ENCODE measurements around the gene SPPL2A.
"Not testable (repeated sequence)": the region's sequence is repeated elsewhere in the genome, so short reads cannot be mapped to it uniquely, and the experiment has no call there.

Gene SPPL2A

GRCh38 chr15:50767332-50767861, 1.9 kb upstream of the SPPL2A start:
- no peak for DNase-seq

DNA sequence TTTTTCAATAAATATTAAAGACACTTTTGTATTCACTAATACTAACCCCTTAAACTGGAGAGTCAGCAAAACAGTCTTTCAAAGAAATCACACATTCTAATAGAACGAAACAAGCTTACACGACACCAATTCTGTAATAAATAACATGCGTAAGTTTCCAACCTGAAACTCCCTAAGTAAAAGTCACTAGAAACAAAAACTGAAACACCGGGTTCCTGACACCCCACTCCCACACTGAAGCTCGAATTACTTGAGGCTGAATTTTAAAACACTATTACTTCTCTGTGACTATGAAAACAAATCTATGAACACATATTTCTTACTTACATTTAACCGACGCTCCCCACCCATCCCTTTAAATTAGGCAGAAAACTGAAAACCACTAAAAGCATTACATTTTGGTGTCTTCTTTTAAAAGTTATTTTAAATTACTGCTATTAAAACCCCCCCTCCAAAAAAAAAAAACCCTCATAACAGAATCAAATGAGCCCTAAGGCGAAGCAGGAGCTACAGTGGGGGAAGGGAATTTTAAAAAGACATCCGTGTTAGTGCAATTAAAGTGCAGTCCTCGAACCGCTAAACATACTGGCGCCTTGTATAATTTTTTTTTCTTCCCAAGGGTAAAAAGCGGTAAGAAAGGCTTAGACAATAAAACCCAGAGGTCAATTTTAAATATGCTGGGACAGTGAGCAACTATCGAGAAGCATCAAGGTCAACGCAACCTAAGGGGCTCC, 878 bp downstream of the SPPL2A start:
- DNase-seq, result peak in 2 of 14 donors; percentile 0 to 35

- no peak for DNase-seq
Observed at GRCh38 chr15:50758712-50759205, 6.7 kb downstream of the SPPL2A start.

DNA sequence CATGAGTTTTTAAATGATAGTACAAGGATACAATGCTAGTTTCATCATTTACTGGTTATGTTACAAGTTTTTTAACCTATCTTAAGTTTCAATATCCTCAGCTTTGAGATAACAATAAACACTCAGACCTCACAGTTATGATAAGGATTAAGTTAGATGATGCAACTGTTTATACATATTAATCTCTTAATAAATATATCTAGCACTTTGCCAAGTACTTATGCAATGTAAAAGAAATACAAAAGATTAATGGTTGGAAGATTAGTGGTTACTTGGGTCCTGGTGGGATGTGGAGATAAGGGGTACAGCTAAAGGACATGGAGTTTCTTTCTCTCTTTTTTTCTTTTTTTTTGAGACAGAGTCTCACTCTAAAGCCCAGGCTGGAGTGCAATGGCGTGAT, 12.0 kb downstream of the SPPL2A start:
- no peak for DNase-seq

DNA sequence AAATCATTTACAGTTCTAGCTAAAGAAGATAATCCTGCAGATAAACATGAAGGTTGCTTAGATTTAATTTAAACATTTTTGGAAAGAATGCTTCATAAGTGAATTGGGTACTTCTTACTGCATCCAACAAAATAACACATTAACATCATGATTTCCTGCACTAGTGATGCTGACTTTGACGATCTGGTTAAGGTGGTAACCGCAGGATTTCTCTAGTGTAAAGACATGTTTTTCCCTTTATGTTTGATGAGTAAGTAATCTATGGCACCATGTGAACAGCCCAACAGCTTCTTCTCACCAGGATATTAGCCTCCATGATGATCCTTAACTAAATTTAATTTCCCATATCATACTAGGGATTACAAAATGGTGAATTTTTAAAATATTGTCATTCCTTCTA, 14.1 kb downstream of the SPPL2A start:
- no peak for DNase-seq

- no peak for DNase-seq
Observed at GRCh38 chr15:50750227-50750705, 15.2 kb downstream of the SPPL2A start.

- no peak for DNase-seq
Observed at GRCh38 chr15:50747523-50747922, 18.0 kb downstream of the SPPL2A start.

- DNase-seq, result no peak
Observed at GRCh38 chr15:50744601-50745000, 20.9 kb downstream of the SPPL2A start.

DNA sequence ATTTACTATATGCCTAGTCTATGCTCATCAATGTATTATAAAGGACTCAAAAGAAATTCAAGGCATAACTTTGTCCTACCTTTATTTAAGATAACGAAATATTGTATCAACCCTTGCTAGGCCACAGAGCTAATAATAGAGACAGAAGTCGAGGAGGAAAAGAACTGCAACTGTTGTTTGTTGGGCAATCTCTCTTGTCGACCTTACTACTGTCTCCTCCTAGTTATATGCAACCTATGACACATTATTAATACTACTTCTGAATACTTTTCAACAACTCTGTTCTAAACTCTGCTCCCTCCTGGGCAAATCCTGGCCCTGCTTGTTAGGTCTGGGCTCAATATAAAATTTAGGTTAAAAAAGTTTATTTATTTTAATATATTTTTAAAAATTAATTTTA, 24.6 kb downstream of the SPPL2A start:
- no peak for DNase-seq

DNA sequence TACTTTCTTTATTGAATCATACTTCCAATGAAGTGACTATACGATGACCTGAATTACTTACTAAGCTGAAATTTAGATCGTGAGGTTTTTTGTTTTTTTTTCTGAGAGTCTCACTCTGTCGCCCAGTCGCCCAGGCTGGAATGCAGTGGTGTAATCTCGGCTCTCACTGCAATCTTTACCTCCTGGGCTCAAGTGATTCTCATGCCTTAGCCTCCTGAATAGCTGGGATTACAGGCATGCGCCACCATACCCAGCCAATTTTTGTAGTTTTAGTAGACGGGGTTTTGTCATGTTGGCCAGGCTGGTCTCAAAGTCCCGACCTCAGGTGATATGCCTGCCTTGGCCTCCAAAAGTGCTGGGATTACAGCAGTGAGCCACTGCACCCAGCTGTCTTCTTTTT, 28.7 kb downstream of the SPPL2A start:
- DNase-seq, result no peak

DNA sequence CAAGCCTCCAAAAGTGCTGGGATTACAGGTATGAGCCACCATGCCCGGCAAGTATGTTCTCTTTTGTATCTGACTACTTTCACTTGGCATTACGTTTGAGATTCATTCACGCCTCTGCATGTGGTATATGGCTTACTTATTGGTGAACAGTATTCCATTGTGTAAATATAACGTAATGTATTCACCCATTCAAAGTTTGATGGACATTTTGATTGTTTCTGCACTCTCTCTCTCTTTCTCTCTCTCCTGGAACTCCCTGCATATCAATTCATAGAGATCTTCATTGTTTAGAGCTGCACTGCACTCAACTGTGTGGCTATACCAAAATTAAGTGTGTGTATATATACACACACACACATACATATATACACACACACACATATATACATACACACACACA, 30.4 kb downstream of the SPPL2A start:
- DNase-seq, result no peak

DNA sequence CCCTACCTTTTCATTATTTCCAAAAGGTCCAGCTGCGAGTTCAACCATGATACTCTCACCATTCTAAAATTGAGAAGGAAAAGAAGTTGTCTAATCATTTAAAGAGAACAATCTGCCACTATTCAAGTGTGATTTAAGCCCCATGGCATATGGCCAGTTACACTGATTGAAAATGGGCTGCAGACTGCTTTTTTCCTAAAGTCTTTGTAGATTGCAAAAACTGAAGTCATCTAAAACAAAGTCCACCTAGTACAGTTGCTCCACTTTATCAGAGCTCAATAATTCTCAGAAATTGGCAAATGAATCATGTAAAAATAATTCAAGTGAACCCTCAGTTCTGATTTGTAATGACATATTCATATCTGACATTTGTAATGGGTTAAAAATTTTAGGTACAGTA, 39.2 kb downstream of the SPPL2A start:
- no peak for DNase-seq

- no peak for DNase-seq
Observed at GRCh38 chr15:50718700-50719125, 46.8 kb downstream of the SPPL2A start.

DNA sequence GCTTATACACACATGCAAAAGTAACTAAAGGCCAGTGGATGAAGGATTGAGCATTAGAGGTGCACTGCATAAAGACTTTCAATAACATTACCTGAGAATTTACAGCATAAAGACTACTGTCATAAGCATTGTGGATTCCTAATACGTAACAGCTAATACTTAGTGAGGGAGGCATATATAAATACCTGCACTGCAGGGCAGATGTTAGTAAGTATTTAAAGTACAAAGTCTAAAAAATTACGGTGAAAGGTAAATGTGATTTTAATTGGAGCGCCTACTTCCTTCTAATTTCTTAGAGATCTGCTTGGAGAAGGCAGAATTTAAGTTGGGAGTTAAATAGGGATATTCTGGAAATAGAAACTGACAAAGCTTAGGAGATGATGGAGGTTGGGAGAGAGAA, 53.5 kb downstream of the SPPL2A start:
- DNase-seq, result no peak

GRCh38 chr15:50710585-50710984, 54.9 kb downstream of the SPPL2A start:
- no peak for DNase-seq

GRCh38 chr15:50707878-50708427, 57.6 kb downstream of the SPPL2A start:
- DNase-seq, result no peak

DNA sequence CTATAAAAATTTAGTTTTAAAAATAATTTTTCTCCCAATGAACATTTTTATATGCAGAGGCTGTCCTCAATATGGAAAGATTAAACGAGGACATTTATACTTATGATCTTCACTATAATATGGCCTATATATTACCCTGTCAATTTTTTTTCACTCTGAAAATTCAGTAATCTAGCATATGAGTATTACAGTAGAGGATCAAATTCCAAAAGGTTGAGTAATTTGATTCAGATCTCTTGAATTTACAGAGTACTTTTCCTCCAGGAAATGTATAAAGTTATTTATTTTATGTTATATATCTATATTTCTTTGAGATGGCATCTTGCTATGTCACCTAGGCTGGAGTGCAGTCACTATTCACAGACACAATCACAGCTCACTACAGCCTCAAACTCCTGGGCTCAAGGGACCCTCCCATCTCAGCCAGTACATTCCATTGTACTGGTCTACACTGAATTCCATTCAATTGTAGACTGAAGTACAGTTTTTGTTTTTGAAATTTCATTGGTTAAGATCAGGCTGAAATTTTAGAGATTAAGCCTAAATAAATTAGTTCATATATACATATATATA, 62.7 kb downstream of the SPPL2A start:
- DNase-seq, result no peak

- DNase-seq, result no peak
Observed at GRCh38 chr15:50698101-50698500, 67.4 kb downstream of the SPPL2A start.

DNA sequence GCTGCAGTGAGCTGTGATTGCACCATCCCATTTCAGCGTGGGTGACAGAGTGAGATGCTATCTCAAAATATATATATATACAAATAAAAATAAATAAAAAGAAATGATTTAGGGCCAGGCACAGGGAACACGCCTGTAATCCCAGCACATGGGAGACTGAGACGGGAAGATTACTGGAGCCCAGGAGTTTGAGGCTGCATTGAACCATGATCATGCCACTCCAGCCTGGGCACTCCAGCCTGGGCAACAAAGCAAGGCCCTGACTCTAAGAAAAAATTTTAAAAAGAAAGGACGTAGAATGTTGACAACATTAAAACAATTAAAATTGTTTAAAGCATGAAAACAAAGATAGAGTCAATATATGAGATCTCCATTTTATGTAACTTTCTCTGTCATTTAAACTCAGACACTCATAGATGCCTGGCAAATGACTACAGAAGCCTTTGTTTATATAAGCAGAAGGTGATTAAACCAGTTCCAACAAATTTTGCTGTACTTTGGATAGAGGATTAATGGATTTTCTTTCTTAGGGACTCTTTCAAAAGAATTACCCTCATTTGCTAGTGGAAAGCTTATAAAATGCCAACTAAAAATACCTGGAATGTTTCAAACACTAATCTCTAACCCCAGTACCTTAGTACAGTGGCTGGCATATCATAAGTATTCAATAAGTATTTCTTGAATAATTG, 68.3 kb downstream of the SPPL2A start:
- DNase-seq, result no peak

GRCh38 chr15:50694634-50695165, 70.8 kb downstream of the SPPL2A start:
- DNase-seq, result not testable (repeated sequence)

GRCh38 chr15:50687302-50687902, 78.1 kb downstream of the SPPL2A start:
- peak in 1 of 14 donors; percentile 9 for DNase-seq
